ENCODE measurements around the gene CMTM5. TPM values are rescaled to one million over a fixed set of nuclear protein-coding genes. Genes with fewer than 3 reads are reported as not detected.

The CMTM5 gene
- polyA plus RNA-seq, 1 of the 3 experiments (the other 2 are of a cell fraction) = 0.13 TPM

DNA sequence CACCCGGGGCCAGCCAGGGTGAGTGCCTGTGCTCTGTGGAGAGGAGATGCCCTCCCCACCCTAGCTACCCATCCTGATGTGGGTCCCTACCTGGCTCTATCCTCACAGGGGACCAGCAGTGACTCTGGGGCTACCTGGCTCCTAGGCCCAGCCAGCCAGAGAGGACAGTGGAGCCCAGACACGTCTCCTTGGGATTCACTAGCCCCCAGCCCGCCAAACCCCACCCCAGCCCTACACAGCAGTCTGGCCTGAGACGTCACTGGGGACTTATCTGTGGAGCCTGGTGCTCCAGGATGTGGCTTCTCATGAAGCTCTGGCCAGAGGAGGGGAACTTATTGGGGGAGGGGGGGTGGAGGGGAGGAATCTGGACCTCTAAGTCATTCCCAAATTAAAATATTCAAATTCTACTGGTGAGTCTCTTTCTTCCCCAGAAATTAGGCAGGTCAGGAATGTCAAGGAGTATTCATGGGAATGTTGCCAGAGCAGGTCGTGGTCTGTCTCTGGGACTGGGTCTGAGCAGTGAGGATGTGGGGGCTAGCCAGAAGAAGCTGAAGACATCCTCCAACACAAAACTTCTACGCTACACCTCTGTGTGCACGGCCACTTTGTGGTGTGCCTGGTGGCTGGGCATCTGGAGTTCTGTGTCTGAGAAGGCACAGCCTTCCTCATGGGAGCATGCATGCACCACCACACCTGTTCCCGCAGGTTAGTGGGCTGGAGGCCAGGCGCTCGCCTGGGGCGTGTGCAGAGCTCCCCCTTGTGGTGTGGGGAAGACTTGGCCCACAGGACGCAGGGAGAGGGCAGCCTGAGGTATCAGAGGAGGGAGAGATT, 2.7 kb downstream of the CMTM5 start:
- 24% methylated on average over 6 of the region's 12 CpGs for WGBS (ENCODE audit: low lambda C conversion rate)
- POLR2A ChIA-PET = interaction anchor here (1.0 to 1.7 kb wide), 3 partner anchors 13 to 57 kb away, joined by 3 to 6 read pairs (median 5); no protein-coding TSS in a partner anchor

More for the DNA sequence above, 2.7 kb downstream of the CMTM5 start:
- H3K4me2 ChIP-seq = no peak overlapping the region
- H3K9ac ChIP-seq = no peak overlapping the region
- DNase-seq = peak; percentile 83
- H3K9me3 ChIP-seq = no peaks in the 10 kb centered on the region
- H2AFZ ChIP-seq (ENCODE audit: low read depth) = no peak overlapping the region
- no peak overlapping the region for H3K27ac ChIP-seq (ENCODE audit: low read depth in 2 of 2, low read length in 1 of 2)
- H3K9me2 ChIP-seq = no peaks in the 10 kb centered on the region
- H3K4me1 ChIP-seq (ENCODE audit: control insufficient read depth in 1 of 2, insufficient read depth in 2 of 2, low read depth in 1 of 2, low read length in 1 of 2) = peaks cover 0 to 3% of the 10 kb centered on the region in 2 experiments; a peak in 1 of 4 replicates
- H3F3A ChIP-seq (replicated peaks; ENCODE audit: insufficient read depth) = no peaks in the 10 kb centered on the region
- no peaks in the 10 kb centered on the region for H3K79me2 ChIP-seq (ENCODE audit: insufficient read depth)
- H3K27me3 ChIP-seq (ENCODE audit: insufficient read depth) = peaks cover 8% of the 10 kb centered on the region
- no peaks in the 10 kb centered on the region for H4K20me1 ChIP-seq (ENCODE audit: insufficient read depth)
- TF ChIP-seq, protein P1, sequence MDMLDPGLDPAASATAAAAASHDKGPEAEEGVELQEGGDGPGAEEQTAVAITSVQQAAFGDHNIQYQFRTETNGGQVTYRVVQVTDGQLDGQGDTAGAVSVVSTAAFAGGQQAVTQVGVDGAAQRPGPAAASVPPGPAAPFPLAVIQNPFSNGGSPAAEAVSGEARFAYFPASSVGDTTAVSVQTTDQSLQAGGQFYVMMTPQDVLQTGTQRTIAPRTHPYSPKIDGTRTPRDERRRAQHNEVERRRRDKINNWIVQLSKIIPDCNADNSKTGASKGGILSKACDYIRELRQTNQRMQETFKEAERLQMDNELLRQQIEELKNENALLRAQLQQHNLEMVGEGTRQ (IDR thresholded peaks at IDR 0.05; ENCODE audit: borderline replicate concordance, low read depth, low read length) = no peak
- no peak for TF ChIP-seq RXRA (IDR thresholded peaks at IDR 0.05; ENCODE audit: borderline replicate concordance, low read depth)
- TF ChIP-seq SMC3 (IDR thresholded peaks at IDR 0.05; ENCODE audit: low read depth, low read length) = peak; percentile 86
- peak; percentile 87 for TF ChIP-seq RAD21 (IDR thresholded peaks at IDR 0.05; ENCODE audit: low read length)
- TF ChIP-seq, protein P2, sequence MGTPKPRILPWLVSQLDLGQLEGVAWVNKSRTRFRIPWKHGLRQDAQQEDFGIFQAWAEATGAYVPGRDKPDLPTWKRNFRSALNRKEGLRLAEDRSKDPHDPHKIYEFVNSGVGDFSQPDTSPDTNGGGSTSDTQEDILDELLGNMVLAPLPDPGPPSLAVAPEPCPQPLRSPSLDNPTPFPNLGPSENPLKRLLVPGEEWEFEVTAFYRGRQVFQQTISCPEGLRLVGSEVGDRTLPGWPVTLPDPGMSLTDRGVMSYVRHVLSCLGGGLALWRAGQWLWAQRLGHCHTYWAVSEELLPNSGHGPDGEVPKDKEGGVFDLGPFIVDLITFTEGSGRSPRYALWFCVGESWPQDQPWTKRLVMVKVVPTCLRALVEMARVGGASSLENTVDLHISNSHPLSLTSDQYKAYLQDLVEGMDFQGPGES (IDR thresholded peaks at IDR 0.05; ENCODE audit: low read depth, low read length) = no peak
- TF ChIP-seq FOXM1 (IDR thresholded peaks at IDR 0.05; ENCODE audit: low read depth) = no peak
- TF ChIP-seq SIN3A (IDR thresholded peaks at IDR 0.05; ENCODE audit: borderline replicate concordance, low read depth, low read length) = no peak
- TF ChIP-seq, protein P3, sequence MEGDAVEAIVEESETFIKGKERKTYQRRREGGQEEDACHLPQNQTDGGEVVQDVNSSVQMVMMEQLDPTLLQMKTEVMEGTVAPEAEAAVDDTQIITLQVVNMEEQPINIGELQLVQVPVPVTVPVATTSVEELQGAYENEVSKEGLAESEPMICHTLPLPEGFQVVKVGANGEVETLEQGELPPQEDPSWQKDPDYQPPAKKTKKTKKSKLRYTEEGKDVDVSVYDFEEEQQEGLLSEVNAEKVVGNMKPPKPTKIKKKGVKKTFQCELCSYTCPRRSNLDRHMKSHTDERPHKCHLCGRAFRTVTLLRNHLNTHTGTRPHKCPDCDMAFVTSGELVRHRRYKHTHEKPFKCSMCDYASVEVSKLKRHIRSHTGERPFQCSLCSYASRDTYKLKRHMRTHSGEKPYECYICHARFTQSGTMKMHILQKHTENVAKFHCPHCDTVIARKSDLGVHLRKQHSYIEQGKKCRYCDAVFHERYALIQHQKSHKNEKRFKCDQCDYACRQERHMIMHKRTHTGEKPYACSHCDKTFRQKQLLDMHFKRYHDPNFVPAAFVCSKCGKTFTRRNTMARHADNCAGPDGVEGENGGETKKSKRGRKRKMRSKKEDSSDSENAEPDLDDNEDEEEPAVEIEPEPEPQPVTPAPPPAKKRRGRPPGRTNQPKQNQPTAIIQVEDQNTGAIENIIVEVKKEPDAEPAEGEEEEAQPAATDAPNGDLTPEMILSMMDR (IDR thresholded peaks at IDR 0.05) = peak; percentile 81
- TF ChIP-seq, protein P4, sequence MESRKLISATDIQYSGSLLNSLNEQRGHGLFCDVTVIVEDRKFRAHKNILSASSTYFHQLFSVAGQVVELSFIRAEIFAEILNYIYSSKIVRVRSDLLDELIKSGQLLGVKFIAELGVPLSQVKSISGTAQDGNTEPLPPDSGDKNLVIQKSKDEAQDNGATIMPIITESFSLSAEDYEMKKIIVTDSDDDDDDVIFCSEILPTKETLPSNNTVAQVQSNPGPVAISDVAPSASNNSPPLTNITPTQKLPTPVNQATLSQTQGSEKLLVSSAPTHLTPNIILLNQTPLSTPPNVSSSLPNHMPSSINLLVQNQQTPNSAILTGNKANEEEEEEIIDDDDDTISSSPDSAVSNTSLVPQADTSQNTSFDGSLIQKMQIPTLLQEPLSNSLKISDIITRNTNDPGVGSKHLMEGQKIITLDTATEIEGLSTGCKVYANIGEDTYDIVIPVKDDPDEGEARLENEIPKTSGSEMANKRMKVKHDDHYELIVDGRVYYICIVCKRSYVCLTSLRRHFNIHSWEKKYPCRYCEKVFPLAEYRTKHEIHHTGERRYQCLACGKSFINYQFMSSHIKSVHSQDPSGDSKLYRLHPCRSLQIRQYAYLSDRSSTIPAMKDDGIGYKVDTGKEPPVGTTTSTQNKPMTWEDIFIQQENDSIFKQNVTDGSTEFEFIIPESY (IDR thresholded peaks at IDR 0.05; ENCODE audit: borderline replicate concordance, low read depth) = no peak
- TF ChIP-seq, protein P5, sequence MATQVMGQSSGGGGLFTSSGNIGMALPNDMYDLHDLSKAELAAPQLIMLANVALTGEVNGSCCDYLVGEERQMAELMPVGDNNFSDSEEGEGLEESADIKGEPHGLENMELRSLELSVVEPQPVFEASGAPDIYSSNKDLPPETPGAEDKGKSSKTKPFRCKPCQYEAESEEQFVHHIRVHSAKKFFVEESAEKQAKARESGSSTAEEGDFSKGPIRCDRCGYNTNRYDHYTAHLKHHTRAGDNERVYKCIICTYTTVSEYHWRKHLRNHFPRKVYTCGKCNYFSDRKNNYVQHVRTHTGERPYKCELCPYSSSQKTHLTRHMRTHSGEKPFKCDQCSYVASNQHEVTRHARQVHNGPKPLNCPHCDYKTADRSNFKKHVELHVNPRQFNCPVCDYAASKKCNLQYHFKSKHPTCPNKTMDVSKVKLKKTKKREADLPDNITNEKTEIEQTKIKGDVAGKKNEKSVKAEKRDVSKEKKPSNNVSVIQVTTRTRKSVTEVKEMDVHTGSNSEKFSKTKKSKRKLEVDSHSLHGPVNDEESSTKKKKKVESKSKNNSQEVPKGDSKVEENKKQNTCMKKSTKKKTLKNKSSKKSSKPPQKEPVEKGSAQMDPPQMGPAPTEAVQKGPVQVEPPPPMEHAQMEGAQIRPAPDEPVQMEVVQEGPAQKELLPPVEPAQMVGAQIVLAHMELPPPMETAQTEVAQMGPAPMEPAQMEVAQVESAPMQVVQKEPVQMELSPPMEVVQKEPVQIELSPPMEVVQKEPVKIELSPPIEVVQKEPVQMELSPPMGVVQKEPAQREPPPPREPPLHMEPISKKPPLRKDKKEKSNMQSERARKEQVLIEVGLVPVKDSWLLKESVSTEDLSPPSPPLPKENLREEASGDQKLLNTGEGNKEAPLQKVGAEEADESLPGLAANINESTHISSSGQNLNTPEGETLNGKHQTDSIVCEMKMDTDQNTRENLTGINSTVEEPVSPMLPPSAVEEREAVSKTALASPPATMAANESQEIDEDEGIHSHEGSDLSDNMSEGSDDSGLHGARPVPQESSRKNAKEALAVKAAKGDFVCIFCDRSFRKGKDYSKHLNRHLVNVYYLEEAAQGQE (IDR thresholded peaks at IDR 0.05; ENCODE audit: low read depth, low read length) = no peak
- H3K36me3 ChIP-seq (replicated peaks in 1 of 2; ENCODE audit: control insufficient read depth in 1 of 2, insufficient read depth in 2 of 2, low read length in 1 of 2) = no peaks in the 10 kb centered on the region
- peak overlapping the region in 1 of 2 experiments; percentile 52; a peak in 1 of 4 replicates for H3K4me3 ChIP-seq (ENCODE audit: low read depth in 2 of 2, low read length in 1 of 2)
- CTCF ChIA-PET = interaction anchor here (0.5 to 8.2 kb wide), 44 partner anchors 11 to 250 kb away, joined by 3 to 179 read pairs (median 4); partner anchors contain the start of genes EFS, HOMEZ, PABPN1 and SLC22A17
